ENCODE data around the gene ASAP2. TPM values are rescaled to one million over a fixed set of nuclear protein-coding genes. Genes with fewer than 3 reads are reported as not detected.

Gene ASAP2
- total and polyA plus RNA-seq, 9 of the 15 experiments (the other 6 are each of a cell fraction or from before 2014, with no cell fraction given): 0.06 to 4.3 (median 3.1) TPM

- H3K27ac ChIP-seq (ENCODE audit: extremely low read depth, low read depth, low read length): no peak overlapping the region
- ChIA-PET POLR2A (interaction anchor here (0.6 kb wide), 1 partner anchor 208 kb away, joined by 3 read pairs; no protein-coding TSS in a partner anchor), CTCF (ENCODE audit: low intra/inter-chr PET ratio) (no interaction called here)
- WGBS (ENCODE audit: insufficient coverage, low coverage, missing lambda C conversion rate): 36% methylated on average over 3 of the region's 3 CpGs
- peaks cover 9 to 19% of the 10 kb centered on the region in 2 experiments; a peak in 4 of 5 replicates for H3K27me3 ChIP-seq (ENCODE audit: control insufficient read depth in 2 of 2, insufficient read depth in 2 of 2, low read length in 2 of 2)
- peaks cover 0 to 4% of the 10 kb centered on the region in 2 experiments; a peak in 4 of 5 replicates for H3K4me1 ChIP-seq (replicated peaks in 1 of 2; ENCODE audit: control insufficient read depth in 2 of 2, insufficient read depth in 2 of 2, low read length in 2 of 2)
- in situ Hi-C loops (cut with MboI): no loop called here
- FAIRE-seq (no peak), ATAC-seq (no peak), DNase-seq (ENCODE audit: extremely low read depth in 1 of 4, low spot score in 3 of 4) (no peak)
- H3K9me3 ChIP-seq (replicated peaks; ENCODE audit: control insufficient read depth, insufficient read depth, low read depth, low read length): no peaks in the 10 kb centered on the region
- BruUV-seq (replicated peaks): no TSS peak
- H3K36me3 ChIP-seq (ENCODE audit: control insufficient read depth, insufficient read depth, low read length): no peaks in the 10 kb centered on the region
- no peak overlapping the region for H3K4me3 ChIP-seq
- no peak for TF ChIP-seq PHB (CRISPR knock-in tag; IDR thresholded peaks at IDR 0.05)
- TF ChIP-seq ZNF24 (IDR thresholded peaks at IDR 0.05): no peak
- no peak for TF ChIP-seq ZFP36 (IDR thresholded peaks at IDR 0.05; ENCODE audit: low read depth, low read length, partially characterized antibody)
- no peak for TF ChIP-seq RHOXF2B (CRISPR knock-in tag; conservative IDR thresholded peaks at IDR 0.05)
- TF ChIP-seq ZNF75A (CRISPR knock-in tag; IDR thresholded peaks at IDR 0.05): no peak
- no peak for TF ChIP-seq ZNF174 (CRISPR knock-in tag; IDR thresholded peaks at IDR 0.05)
- no peak for TF ChIP-seq E2F1 (CRISPR knock-in tag; IDR thresholded peaks at IDR 0.05)
- TF ChIP-seq RBM34 (IDR thresholded peaks at IDR 0.05; ENCODE audit: borderline replicate concordance, insufficient read depth, low read length): no peak
- TF ChIP-seq HIVEP1 (CRISPR knock-in tag; IDR thresholded peaks at IDR 0.05): no peak
- TF ChIP-seq HOXB6 (CRISPR knock-in tag; IDR thresholded peaks at IDR 0.05; ENCODE audit: borderline replicate concordance): no peak
- no peak for TF ChIP-seq CBX8 (IDR thresholded peaks at IDR 0.05; ENCODE audit: borderline replicate concordance, extremely low read depth, low read depth, low read length, poor library complexity, severe bottlenecking)
- no peak for TF ChIP-seq ZBTB17 (CRISPR knock-in tag; IDR thresholded peaks at IDR 0.05)
- TF ChIP-seq TARDBP (IDR thresholded peaks at IDR 0.05): no peak
- no peak for TF ChIP-seq ZNF512 (tag; IDR thresholded peaks at IDR 0.05)
- TF ChIP-seq FIP1L1 (IDR thresholded peaks at IDR 0.05; ENCODE audit: low read depth, low read length, poor library complexity, severe bottlenecking): no peak
- intact Hi-C loops (cut with micrococcal nuclease): no loop called here
- H3K4me2 ChIP-seq (ENCODE audit: insufficient read depth, low read length): no peak overlapping the region
- no peaks in the 10 kb centered on the region for H3K79me2 ChIP-seq (ENCODE audit: control insufficient read depth, insufficient read depth, low read length)
- no peak overlapping the region for H3K9ac ChIP-seq (ENCODE audit: insufficient read depth in 1 of 2, low read depth in 2 of 2, low read length in 2 of 2)
- H2AFZ ChIP-seq (ENCODE audit: low read depth, low read length): no peak overlapping the region
- H3K9me1 ChIP-seq (ENCODE audit: control insufficient read depth, insufficient read depth, low read length): no peaks in the 10 kb centered on the region
- no peaks in the 10 kb centered on the region for H4K20me1 ChIP-seq (replicated peaks; ENCODE audit: control insufficient read depth, insufficient read depth, low read length)
Observed at GRCh38 chr2:9192712-9193111, 13.9 kb upstream of the ASAP2 start.
